ENCODE results near the gene HAPLN3.

DNA sequence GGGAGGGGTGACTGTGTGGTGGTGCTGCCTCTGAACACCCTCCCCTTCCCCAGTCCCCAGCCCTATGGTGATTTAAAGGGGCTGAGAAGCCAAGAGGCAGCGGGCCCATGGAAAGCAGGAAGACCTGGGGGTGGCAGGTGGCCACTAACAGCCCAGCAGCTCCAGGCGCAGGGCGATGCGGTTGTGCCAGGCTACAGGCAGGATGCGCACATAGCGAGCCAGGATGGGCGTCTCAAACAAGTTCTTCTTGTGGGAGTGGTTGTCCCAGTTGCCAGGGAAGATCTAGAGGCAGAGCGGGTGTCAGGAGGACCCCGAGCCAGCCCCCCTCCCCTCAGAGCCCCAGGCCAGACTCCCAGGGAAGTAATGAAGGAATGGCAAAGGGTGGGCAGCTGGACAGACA is 3.9 kb upstream of the HAPLN3 start:
- TF ChIP-seq PHF8 (IDR thresholded peaks at IDR 0.05; ENCODE audit: borderline replicate concordance, low read depth) (no peak), SMC3 (IDR thresholded peaks at IDR 0.05) (no peak), MAFK (IDR thresholded peaks at IDR 0.05; ENCODE audit: partially characterized antibody) (no peak), KDM5A (IDR thresholded peaks at IDR 0.05) (no peak), CEBPB (IDR thresholded peaks at IDR 0.05) (no peak), RFX5 (IDR thresholded peaks at IDR 0.05) (no peak), ESRRA (IDR thresholded peaks at IDR 0.05; ENCODE audit: borderline replicate concordance, low read length) (no peak), POLR2A (IDR thresholded peaks at IDR 0.05; ENCODE audit: low read length) (no peak), ZFP36 (IDR thresholded peaks at IDR 0.05; ENCODE audit: borderline replicate concordance, partially characterized antibody) (no peak), RAD21 (conservative IDR thresholded peaks at IDR 0.05 in 1 of 2, IDR thresholded peaks at IDR 0.05 in 1 of 2) (no peak), HOXA7 (CRISPR knock-in tag; IDR thresholded peaks at IDR 0.05) (no peak)
- TF ChIP-seq, protein P1, sequence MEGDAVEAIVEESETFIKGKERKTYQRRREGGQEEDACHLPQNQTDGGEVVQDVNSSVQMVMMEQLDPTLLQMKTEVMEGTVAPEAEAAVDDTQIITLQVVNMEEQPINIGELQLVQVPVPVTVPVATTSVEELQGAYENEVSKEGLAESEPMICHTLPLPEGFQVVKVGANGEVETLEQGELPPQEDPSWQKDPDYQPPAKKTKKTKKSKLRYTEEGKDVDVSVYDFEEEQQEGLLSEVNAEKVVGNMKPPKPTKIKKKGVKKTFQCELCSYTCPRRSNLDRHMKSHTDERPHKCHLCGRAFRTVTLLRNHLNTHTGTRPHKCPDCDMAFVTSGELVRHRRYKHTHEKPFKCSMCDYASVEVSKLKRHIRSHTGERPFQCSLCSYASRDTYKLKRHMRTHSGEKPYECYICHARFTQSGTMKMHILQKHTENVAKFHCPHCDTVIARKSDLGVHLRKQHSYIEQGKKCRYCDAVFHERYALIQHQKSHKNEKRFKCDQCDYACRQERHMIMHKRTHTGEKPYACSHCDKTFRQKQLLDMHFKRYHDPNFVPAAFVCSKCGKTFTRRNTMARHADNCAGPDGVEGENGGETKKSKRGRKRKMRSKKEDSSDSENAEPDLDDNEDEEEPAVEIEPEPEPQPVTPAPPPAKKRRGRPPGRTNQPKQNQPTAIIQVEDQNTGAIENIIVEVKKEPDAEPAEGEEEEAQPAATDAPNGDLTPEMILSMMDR (IDR thresholded peaks at IDR 0.05): no peak
- TF ChIP-seq, protein P2, sequence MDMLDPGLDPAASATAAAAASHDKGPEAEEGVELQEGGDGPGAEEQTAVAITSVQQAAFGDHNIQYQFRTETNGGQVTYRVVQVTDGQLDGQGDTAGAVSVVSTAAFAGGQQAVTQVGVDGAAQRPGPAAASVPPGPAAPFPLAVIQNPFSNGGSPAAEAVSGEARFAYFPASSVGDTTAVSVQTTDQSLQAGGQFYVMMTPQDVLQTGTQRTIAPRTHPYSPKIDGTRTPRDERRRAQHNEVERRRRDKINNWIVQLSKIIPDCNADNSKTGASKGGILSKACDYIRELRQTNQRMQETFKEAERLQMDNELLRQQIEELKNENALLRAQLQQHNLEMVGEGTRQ (IDR thresholded peaks at IDR 0.05): no peak

All from A549 (cell line).